ENCODE results near the gene ESYT2.

ESYT2 gene

GRCh38 chr7:158765020-158765419 lies 64.3 kb downstream of the ESYT2 start:
- DNase-seq, result no peak

GRCh38 chr7:158763454-158764033 lies 65.8 kb downstream of the ESYT2 start:
- no peak for DNase-seq

DNA sequence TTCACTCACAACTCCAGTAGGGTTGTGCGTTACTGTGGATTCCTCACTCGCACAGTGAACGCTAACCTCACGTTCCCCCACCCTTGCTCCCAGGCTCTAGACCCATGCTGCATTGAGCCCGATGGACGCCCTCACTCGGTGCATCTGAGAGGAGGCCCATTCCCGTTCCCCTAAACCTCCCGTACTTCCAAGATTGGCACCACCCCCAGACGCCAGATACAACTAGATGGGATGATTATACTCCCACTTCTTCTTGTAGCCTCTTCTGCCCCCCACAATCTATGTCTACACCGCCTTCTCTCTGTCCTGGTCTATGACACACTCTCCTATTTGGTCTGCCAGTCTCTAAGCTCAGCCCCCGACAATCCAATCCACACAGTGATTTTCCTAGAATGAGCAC lies 67.4 kb downstream of the ESYT2 start:
- DNase-seq, result no peak

GRCh38 chr7:158760936-158761335 lies 68.4 kb downstream of the ESYT2 start:
- no peak for DNase-seq

DNA sequence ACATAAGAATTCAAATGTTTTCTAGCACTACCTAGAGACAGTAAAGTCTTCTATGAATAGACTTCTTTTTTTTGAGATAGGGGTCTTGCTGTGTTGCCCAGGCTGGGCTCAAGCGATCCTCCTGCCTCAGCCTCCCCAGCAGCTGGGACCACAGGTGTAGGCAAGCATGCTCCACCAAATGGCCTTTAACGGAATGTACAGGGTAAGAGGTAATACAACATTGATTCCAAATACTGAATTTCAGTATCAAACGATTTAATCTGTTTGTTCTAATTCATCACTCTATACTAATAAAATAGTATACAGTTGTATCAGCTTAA lies 68.9 kb downstream of the ESYT2 start:
- no peak for DNase-seq

- no peak for DNase-seq
Measured at GRCh38 chr7:158759749-158760444, 69.4 kb downstream of the ESYT2 start.

- no peak for DNase-seq
Measured at GRCh38 chr7:158759245-158759614, 70.1 kb downstream of the ESYT2 start.

- no peak for DNase-seq
Measured at GRCh38 chr7:158758586-158759244, 70.6 kb downstream of the ESYT2 start.

- DNase-seq, result no peak
Measured at GRCh38 chr7:158757404-158757989, 71.8 kb downstream of the ESYT2 start.

DNA sequence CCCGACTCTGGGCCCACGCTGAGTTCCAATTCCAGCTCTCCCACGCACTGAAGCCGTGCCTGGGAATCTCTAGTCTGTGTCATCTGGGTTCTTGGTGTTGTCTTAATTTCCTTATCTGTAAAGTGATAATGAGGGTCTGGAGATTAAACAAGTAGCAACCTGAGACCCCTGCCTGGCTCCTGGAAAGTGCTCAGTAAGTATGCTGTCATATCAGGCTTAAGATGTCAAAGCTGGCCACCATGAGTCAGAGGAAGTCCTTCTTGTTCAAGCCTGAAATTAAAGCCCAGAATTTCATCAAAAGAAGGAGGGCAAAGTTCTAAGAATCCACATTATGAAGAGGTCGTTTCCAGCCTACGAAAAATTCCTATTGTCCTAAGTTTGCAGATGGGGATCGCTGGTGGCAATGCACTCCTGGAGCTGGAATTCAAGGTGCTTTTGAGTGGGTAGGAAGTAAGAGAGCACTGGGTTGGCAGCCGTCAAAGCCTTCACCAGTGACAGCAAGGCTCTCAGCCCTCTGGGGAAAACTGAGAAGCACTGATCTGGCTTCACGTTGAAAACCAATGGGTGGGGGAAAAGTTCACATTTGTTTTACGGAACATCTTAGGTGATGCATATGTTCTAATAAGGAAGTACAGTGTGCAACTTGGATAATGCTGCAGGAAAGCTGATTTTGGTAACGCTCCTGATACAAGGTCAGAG lies 74.4 kb downstream of the ESYT2 start:
- DNase-seq, result no peak

DNA sequence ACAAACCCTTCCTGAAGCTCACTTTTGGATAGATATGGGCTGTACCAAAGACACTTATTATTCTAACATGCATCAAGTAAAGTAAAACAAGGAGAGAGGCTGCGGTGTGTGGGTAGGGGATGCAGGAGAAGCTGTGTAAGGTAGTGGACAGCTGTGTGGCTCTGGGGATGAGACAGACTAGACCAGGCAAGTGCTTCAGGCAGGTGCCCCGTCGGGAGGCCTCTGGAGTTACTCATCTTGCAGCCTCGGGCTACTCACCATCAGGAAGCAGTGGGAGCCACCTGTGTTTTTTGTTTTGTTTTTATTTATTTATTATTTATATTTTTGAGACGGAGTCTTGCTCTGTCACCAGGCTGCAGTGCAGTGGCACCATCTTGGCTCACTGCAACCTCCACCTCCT lies 75.4 kb downstream of the ESYT2 start:
- DNase-seq, result no peak

DNA sequence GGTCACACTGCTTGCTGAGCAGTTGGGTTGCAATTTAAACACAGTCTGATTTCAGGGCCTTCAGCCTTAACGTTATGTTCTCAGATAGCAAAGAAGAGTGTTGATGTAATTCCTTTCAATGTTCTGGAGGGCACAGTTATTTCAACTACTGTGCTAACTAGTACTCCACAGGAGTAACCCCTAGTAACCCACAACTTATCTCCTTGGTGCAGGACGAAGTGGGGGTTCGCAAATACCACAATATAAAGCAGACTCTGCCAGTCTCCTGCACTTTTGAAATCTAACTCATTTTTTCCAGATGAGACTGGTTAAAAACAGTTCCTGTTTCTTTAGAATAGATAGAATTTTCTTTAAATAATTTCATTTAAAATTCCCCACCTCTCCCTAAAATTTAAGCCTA lies 77.6 kb downstream of the ESYT2 start:
- DNase-seq, result no peak

DNA sequence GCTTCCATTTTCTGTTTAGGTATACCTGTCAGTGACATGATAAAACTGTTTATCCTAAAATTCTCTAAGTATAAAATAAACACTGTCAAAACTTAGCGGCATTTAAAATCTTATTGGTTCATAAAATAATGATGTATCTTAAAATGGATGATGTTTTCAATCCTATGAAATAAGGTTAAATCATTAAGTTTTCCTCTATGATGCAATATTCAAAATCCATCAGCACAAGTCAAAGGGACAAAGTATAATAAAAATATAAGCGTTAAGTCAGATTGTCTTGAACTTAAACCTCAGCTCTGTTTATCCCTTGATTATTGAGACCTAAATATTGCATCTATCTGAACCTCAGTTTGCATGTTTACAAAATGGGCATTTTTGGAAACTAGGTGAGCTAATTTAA lies 78.1 kb downstream of the ESYT2 start:
- no peak for DNase-seq

DNA sequence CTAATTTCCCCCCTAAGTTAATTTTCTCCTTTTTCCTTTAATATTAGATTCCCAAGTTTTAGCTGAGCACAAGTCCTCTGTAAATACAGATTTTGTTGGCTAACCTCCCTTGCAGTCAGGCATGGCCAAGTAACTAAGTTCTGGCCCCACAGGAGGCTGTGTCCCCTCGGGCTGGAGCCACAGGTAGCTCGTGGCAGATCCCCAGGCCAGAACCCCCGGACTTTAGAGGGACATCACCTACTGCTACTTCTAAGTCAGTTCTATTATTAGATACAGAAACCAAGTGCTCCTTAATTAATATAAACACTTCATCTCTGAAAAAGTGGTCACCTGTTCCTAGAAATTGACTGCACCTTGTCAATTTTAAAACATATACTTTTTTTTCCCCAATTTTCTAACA lies 78.6 kb downstream of the ESYT2 start:
- DNase-seq, result no peak

GRCh38 chr7:158749396-158749795 lies 79.9 kb downstream of the ESYT2 start:
- no peak for DNase-seq

DNA sequence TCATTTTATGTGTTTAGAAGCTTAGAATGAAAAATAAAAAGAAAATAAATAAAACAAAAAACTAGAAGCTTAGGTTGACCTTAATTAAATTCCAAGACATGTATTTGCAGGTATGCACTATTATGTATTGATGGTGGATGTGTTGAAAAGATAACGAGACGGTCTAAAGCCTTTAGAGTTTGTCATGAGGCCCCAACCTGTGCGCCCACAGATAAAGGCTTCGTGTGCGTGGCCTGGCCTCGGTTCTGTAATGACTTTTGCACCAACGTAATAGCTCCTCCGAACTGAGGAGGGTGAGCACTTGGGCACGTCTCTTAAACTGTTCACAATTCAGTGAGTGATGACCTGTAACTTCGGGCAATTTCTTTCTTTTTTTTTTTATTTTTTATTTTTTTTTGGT lies 81.0 kb downstream of the ESYT2 start:
- DNase-seq, result no peak

DNA sequence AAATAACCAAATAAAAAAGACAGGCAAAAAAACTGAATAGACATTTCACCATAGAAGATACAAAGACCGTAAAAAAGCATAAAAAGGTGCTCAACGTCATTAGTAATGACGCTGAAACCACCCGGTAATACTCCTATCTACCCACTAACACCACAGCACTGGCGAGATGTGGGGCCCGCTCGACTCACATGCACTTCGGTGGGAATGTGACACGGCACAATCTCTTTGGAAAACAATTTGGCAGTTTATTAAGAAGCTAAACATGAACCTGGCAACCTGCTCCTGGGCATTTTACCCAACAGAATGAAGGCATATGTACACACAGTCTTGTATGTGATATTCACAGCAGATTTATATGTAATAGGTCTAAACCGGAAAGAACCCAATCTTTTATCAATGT lies 81.9 kb downstream of the ESYT2 start:
- DNase-seq, result no peak

- DNase-seq, result no peak
Measured at GRCh38 chr7:158746957-158747356, 82.4 kb downstream of the ESYT2 start.

DNA sequence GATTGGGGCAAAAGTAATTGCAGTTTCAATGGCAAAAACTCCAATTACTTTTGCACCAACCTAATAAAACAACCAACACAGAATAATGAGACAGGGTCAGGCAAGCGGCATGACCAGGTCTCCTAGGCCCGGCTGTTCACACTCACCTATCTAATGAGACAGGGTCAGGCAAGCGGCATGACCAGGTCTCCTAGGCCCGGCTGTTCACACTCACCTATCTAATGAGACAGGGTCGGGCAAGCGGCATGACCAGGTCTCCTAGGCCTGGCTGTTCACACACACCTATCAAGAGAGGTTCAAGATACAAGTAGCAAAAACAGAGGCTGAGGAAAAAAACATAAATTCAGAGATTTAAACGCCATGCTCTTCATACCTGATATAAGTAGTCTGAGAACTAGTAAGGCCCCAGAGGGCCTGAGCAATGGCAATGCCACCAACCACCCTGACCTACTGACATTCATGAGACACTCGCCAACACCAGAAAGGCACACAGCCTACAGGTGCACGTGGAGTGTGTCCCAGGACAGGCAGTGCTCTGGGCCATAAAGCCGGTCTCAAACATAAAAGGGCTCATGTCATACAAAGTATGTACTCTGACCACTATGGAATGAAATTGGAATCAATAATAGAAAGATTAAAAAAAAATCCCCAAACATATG lies 84.1 kb downstream of the ESYT2 start:
- no peak for DNase-seq

- no peak for DNase-seq
Measured at GRCh38 chr7:158744070-158744469, 85.2 kb downstream of the ESYT2 start.

- no peak for DNase-seq
Measured at GRCh38 chr7:158743219-158743618, 86.1 kb downstream of the ESYT2 start.

DNA sequence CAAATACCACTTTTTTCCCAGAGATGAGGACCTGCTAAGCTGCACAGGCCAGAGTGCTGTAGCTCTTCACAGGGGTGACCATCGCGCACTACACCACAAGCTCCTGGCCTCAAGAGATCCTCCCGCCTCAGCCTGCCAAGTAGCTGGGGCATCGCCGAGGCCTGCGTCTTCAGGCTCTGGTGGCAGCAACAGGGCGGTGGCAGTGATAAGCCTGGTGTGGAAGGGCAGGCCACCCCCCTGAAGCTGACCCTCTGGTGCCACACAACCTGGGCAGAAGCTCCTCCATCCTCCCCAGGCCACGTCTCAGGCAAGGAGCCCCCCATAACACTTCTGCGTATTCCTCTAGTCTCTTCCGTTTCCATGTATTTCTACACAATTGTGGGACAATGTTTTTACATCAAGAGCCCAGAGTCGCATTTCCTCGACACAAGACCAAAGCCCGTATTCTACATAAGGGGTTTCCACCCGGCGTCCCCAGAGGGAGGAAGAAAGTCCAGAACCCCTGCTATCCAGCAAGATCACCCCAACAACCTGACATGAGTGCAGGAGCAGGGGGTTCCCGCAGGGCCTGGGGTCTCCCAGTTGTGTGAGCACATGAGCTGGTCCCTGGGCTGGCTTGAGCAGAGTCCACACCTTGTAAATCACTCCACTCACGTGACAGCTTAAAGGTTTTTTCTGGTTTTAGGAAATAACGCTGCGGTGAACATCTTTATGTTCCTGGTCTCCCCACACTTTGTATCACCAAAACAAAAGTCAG lies 87.1 kb downstream of the ESYT2 start:
- DNase-seq, result no peak

DNA sequence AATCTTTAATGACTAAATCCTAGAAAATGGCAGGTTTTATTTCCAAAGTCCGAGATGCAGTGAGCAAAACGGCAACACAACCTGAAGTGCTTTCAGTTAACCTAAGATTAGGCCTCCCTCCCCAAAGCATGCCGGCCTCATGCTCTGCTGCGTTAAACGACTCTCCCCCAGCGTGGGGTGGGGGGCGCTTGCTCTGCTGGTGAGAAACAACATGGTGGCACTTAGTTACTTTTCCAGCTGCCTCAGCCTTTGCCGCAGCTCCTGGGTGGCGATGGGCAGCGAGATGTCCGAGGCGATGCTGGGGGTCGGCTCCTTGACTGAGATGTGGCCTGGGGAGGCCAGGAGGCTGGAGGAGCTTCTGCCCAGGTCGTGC lies 88.0 kb downstream of the ESYT2 start:
- no peak for DNase-seq

Data from NCI-H1694 (cell line).